ENCODE data around the gene ZNF354C. TPM values are rescaled to one million over a fixed set of nuclear protein-coding genes. Genes with fewer than 3 reads are reported as not detected.
"Not testable (repeated sequence)": the region's sequence is repeated elsewhere in the genome, so short reads cannot be mapped to it uniquely, and the experiment has no call there.

ZNF354C gene
- polyA plus RNA-seq (2012; ENCODE audit: insufficient read depth, insufficient read length): not detected

DNA sequence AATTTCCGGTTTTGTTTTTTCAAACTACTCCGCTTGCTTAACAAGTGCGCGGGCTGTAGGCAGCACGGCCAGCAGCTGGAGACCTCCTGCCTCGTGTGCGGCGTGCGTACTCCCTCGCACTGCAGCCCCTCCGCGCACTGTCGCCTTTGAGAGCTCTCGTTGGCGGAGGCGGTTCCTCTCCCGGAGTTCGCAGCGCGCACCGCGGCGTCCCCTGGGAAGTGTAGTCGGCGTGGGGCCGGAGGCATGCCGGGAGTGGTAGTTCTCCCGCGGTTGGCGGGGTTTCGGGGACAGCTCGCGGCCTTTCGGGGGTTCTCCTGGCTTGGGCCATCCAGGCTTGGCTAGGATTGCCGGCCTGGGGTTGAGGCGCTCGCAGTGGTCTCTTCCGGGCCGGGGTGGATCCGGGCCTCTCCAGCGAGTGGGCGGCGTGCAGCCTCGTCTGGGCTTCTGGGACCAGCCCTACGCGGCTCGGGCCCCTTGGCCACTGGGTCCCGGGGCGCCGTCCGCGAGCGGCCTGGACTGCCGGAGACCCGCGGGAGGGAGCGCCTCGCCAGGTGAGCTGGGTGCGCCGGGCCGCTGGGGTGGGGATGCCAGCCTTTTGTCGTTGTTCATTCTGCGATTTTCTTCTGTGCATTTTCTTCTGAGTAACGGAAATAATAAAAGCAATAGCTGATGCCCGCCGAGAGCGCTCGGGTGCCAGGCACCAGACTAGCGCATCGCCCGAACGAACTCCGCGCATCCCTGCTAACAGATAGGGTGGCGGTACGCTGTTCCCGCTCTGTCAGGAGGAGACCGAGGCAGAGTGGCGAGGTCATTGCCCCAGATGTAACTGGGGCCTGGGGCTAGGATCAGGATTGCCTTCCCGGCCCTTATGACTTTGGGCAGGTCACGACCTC, at the start of gene ZNF354C:
Gene ZNF354C, plus strand, starts transcription at position 258 of the 893 bp plus-strand sequence. CDS start 1,696 bp downstream, outside the sequence.
- no peak for DNase-seq (ENCODE audit: low read depth, low spot score)
- no peak within 1 kb of the TSS for H3K4me3 ChIP-seq (ENCODE audit: low read length)

GRCh38 chr5:179023528-179024189, 36.5 kb upstream of the ZNF354C start, which contains the start of gene ZNF879:
Gene ZNF879 (plus strand): TSS chr5:179023804. CDS start chr5:179025005, 1,201 bp downstream.
- no peak for DNase-seq (ENCODE audit: low read depth, low spot score)
- no peak within 1 kb of the TSS for H3K4me3 ChIP-seq (ENCODE audit: low read length)

GRCh38 chr5:179033004-179033580, 27.1 kb upstream of the ZNF354C start:
- no peak overlapping the region for H3K4me3 ChIP-seq (ENCODE audit: low read length)
- DNase-seq (ENCODE audit: low read depth, low spot score): no peak

- DNase-seq (ENCODE audit: low read depth, low spot score): no peak
- no peak overlapping the region for H3K4me3 ChIP-seq (ENCODE audit: low read length)
These were observed 15.4 kb upstream of the ZNF354C start for GRCh38 chr5:179044765-179045164.

DNA sequence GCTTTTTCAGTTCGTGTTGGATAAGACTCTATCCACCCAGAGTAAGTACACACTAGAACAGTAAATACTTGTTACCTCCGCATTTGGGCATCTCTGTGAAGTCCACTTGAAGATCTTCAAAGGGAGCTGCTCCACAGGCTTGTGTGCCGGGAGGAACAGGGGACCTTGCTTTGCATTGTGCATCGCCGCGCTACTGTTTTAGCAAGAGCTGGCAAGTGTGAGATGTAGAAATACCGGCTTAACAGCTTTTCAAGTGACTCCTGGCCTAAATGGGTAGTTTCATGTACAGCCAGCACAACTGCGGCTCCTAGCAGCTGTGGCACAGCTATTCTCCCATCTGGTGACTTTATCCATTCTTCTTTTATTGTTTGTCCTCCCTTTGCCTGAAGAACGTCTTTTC, 8.4 kb upstream of the ZNF354C start:
- H3K4me3 ChIP-seq (ENCODE audit: low read length): no peak overlapping the region
- no peak for DNase-seq (ENCODE audit: low read depth, low spot score)

DNA sequence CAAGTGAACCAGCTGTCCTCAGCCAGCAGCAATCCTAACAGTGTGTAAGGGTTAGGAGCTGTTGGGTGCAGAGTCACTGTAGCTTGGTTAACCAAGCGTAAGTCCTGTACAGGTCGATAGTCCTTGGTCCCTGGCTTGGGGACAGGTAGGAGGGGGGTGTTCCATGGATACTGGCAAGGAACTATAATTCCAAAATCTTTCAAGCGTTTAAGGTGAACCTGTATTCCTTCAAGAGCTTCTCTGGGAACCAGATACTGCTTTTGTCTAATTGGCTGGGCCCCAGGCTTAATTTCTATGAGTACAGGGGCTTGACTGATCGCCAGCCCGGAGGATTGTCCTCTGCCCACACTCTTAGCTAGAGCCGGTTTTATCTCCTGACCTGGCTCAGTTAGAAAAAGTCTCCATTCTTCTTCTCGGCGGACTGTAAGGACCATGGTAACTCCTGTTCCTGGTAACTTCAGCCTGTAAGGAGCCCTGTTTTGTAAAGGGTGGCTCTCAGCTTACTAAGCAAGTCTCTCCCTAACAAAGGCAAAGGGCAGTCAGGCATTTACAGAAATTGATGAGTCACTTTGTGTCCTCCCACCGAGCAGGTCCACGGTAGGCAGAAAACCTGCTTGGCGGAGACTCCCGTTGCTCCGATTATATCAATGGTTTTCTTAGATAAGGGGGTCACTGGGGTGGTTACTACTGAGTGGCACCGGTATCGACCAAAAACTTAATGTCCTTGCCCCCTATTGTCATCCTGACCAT, 6.0 kb upstream of the ZNF354C start:
- no peak overlapping the region for H3K4me3 ChIP-seq (ENCODE audit: low read length)
- no peak for DNase-seq (ENCODE audit: low read depth, low spot score)

DNA sequence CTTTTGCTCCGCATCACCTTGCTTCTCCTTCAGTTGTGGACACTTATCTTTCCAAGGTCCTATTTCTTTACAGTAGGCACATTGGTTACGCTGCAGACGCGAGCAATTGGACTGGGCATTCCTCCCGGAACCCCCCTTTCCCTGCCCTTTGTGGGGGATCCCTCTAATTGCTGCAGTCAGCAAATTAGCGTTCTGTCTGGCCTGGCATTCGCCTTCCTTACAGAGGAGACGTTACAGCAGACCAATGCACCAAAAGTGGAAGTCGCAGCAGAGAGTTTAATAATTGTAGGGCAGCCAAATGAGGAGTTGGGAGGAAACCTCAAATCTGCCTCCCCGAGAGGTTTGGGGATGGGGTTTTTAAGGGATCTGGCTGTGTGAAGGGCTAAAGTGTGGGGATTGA, 5.3 kb upstream of the ZNF354C start:
- DNase-seq (ENCODE audit: low read depth, low spot score): no peak
- H3K4me3 ChIP-seq (ENCODE audit: low read length): no peak overlapping the region

GRCh38 chr5:179055436-179055835, 4.7 kb upstream of the ZNF354C start:
- no peak for DNase-seq (ENCODE audit: low read depth, low spot score)
- no peak overlapping the region for H3K4me3 ChIP-seq (ENCODE audit: low read length)

DNA sequence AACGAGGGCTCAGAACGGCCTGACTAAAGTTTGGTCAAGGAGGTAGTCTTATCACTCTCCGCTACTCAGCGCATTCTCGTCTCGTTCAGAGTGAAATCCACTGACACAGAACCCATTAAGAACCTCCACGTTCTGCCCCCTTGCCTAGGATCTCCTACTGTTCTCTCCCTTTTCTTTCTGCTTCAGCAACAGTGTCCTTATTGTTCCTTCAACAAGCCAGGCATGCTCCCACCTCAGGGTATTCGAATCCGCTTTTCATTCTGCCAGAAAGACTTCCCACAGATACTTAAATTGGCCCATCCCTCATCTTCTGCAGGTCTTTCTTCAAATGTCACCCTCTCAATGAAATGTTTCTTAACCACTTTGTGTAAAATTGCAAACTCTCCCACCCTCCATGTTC, 4.3 kb upstream of the ZNF354C start:
- no peak overlapping the region for H3K4me3 ChIP-seq (ENCODE audit: low read length)
- no peak for DNase-seq (ENCODE audit: low read depth, low spot score)

GRCh38 chr5:179061025-179061424, 852 bp downstream of the ZNF354C start:
- DNase-seq (ENCODE audit: low read depth, low spot score): no peak
- H3K4me3 ChIP-seq (ENCODE audit: low read length): no peak overlapping the region

- no peak for DNase-seq (ENCODE audit: low read depth, low spot score)
These were observed 5.5 kb downstream of the ZNF354C start for GRCh38 chr5:179065703-179066102.

DNA sequence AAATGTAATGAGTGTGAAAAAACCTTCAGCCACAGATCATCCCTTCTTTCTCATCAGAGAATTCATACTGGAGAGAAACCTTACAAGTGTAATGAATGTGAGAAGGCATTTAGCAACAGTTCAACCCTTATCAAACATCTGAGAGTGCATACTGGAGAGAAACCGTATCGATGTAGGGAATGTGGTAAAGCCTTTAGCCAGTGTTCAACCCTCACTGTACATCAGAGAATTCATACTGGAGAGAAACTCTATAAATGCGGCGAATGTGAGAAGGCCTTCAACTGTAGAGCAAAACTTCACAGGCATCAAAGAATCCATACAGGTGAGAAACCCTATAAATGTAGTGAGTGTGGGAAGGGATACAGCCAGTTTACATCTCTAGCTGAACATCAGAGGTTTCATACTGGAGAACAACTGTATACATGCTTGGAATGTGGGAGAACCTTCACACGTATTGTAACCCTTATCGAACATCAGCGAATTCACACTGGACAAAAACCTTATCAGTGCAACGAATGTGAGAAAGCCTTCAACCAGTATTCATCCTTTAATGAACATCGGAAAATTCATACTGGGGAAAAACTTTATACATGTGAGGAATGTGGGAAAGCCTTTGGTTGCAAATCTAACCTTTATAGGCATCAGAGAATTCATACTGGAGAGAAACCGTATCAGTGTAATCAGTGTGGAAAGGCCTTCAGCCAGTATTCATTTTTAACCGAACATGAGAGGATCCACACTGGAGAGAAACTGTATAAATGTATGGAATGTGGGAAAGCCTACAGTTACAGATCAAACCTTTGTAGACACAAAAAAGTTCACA, 19.2 kb downstream of the ZNF354C start:
- no peak overlapping the region for H3K4me3 ChIP-seq (ENCODE audit: low read length)
- DNase-seq (ENCODE audit: low read depth, low spot score): no peak

More at GRCh38 chr5:179065703-179066102, 5.5 kb downstream of the ZNF354C start:
- H3K4me3 ChIP-seq (ENCODE audit: low read length): no peak overlapping the region

DNA sequence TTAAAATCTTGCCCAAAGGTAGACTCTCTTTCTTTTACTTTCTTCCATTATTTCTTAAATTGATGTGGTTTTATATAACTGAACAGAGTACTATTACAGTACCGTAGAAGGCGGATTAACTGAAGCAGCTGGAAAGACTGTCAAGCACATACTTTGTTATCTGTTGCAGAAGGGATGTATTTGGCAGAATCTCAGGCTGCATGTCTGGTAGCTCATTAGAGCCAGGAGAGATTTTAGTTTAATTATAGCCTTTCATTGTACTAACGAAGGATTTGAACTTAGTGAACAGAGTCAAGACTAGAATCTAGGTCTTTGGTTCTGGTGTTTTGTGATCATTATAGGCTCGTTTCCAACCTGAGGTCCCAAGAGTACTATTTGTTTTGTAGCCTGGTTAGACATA, 20.6 kb downstream of the ZNF354C start:
- H3K4me3 ChIP-seq (ENCODE audit: low read length): no peak overlapping the region
- no peak for DNase-seq (ENCODE audit: low read depth, low spot score)

DNA sequence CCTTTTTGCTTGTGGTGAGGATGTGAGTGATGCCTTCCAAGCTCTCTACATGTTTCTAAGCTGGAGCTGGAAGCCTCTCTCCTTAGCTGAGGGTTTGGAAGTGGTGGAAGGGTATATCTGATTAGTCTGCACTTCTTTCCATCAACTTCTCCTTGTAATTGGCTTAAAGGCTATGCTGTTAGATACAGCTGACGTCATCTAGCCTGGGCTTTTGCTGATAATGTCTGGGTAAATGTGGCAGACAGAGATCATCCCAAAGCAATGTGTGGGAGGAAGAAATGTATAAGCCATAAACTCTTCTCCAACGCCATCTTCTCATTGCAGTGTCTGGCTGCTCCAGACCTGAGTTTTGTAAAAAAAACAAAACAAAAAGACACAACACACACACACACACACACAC, 29.3 kb downstream of the ZNF354C start:
- no peak for DNase-seq (ENCODE audit: low read depth, low spot score)
- no peak overlapping the region for H3K4me3 ChIP-seq (ENCODE audit: low read length)

GRCh38 chr5:179101282-179101681, 41.1 kb downstream of the ZNF354C start:
- DNase-seq (ENCODE audit: low read depth, low spot score); H3K4me3 ChIP-seq (ENCODE audit: low read length): not testable (repeated sequence)

GRCh38 chr5:179110528-179110927, 50.4 kb downstream of the ZNF354C start:
- no peak for DNase-seq (ENCODE audit: low read depth, low spot score)
- H3K4me3 ChIP-seq (ENCODE audit: low read length): no peak overlapping the region

- no peak overlapping the region for H3K4me3 ChIP-seq (ENCODE audit: low read length)
- DNase-seq (ENCODE audit: low read depth, low spot score): no peak
These were observed 51.4 kb downstream of the ZNF354C start for GRCh38 chr5:179111267-179112207.
